Measurements from ENCODE around the gene ZNF143.

DNA sequence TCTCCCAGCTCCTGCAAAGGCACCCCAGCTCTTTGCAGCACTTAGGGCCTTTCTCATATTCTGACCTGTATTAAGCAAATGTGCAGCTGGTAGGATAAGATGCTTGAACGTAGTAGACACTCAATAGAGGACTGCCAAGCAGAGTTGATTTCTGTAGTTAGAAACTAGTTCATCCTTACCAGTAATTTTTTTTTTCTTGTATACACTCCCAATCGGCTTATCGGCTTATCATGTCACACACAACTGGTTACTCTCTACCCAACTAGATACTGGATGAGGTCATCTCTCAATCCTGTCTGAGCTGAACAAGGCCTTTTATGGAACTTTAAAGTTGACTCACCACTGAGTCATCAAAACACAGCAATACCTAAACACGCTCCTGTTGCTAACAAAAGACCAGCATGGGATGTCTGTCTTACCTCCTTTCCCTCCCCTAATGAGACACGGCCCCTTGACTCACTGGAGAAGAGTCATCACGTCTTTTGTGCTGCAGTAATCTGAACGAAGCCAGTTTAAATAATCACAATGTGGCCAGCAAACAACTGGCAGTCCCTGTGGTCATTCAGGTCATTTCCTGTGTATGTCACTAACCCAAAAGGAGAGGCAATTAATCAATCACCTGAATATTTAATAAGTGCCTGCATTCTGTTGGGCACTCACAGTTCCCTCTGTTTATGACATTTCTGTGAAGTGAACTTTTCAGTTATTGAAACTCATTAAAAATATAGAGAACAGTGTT is 105.2 kb downstream of the ZNF143 start:
- TF ChIP-seq POLR2A (IDR thresholded peaks at IDR 0.05; ENCODE audit: low read depth, low read length) = peak; percentile 37; the same call in 1 of the 2 replicates
- TF ChIP-seq TAF1 (IDR thresholded peaks at IDR 0.05; ENCODE audit: borderline replicate concordance, low read depth, low read length) = no peak

Measured in GM12892 (cell line).